Measurements from ENCODE around the gene CGAS. TPM values are rescaled to one million over a fixed set of nuclear protein-coding genes. Genes with fewer than 3 reads are reported as not detected.

CGAS gene
- total and polyA plus RNA-seq, 2 donors (not counting 1 experiment from before 2014, with no cell fraction given) = 5.1 to 20.0 TPM

DNA sequence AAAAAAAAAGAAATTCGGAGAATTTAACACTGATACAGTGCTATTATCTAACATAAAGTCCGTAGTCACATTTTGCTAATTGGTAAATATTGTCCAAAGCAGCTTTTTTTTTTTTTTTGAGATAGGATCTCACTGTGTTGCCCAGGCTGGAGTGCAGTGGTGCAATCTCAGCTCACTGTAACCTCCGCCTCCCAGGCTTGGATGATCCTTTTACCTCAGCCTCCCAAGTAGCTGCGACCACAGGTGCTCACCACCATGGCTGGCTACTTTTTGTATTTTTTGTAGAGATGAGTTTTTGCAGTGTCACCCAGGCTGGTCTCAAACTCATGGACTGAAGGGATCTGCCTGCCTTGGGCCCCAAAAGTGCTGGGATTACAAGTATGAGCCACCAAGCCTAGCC lies 25.3 kb upstream of the CGAS start:
- Histone ChIP-seq H3K9me3 (ENCODE audit: control extremely low read depth in 1 of 3, control insufficient read depth in 2 of 3, insufficient read depth in 1 of 3, low read length in 2 of 3) (no peaks in the 10 kb centered on the region), H3K27ac (ENCODE audit: low read length in 2 of 2) (no peak overlapping the region), H2AFZ (ENCODE audit: insufficient read depth, low read depth, low read length, poor library complexity, severe bottlenecking) (no peak overlapping the region), H3K27me3 (replicated peaks in 1 of 4; ENCODE audit: control extremely low read depth in 1 of 4, control insufficient read depth in 3 of 4, insufficient read depth in 4 of 4, low read length in 3 of 4) (no peaks in the 10 kb centered on the region), H3K9ac (ENCODE audit: low read length) (no peak overlapping the region), H3K4me3 (ENCODE audit: control extremely low read depth in 1 of 5, extremely low read depth in 1 of 5, insufficient read depth in 1 of 5, low read depth in 2 of 5, low read length in 4 of 5) (no peak overlapping the region), H3K4me1 (ENCODE audit: control insufficient read depth in 2 of 2, insufficient read depth in 2 of 2, low read length in 2 of 2) (peaks cover 0 to 3% of the 10 kb centered on the region in 2 donors), H4K20me1 (ENCODE audit: control insufficient read depth, insufficient read depth, low read length, poor library complexity, severe bottlenecking) (no peaks in the 10 kb centered on the region), H3K4me2 (replicated peaks; ENCODE audit: low read depth, low read length, poor library complexity, severe bottlenecking) (no peak overlapping the region), H3K36me3 (replicated peaks in 1 of 2; ENCODE audit: control extremely low read depth in 1 of 2, control insufficient read depth in 1 of 2, extremely low read depth in 1 of 2, insufficient read depth in 2 of 2, low read length in 1 of 2) (peaks cover 9 to 79% of the 10 kb centered on the region in 2 experiments), H3K79me2 (ENCODE audit: control insufficient read depth, insufficient read depth, low read length) (peaks cover 66% of the 10 kb centered on the region)
- no peak overlapping the region for H3K27ac Mint-ChIP-seq
- DNase-seq (no peak), ATAC-seq (ENCODE audit: low read depth) (no peak)
- no peak for TF ChIP-seq CTCF (IDR thresholded peaks at IDR 0.05)
- TF ChIP-seq EZH2 (IDR thresholded peaks at IDR 0.05; ENCODE audit: borderline replicate concordance, insufficient read depth, low read depth, low read length, poor library complexity, severe bottlenecking) = no peak
- intact Hi-C loops (cut with micrococcal nuclease) = no loop called here
- H3K4me1 Mint-ChIP-seq = peaks cover 4% of the 10 kb centered on the region
- no peak overlapping the region for H3K4me3 Mint-ChIP-seq
- H3K27me3 Mint-ChIP-seq = no peaks in the 10 kb centered on the region
- ChIA-PET CTCF (no interaction called here), POLR2A (interaction anchor here (0.6 kb wide), 1 partner anchor 27 kb away, joined by 3 read pairs; no protein-coding TSS in a partner anchor)
- H3K9me3 Mint-ChIP-seq (ENCODE audit: insufficient read depth) = no peaks in the 10 kb centered on the region
- WGBS (ENCODE audit: insufficient coverage) = no CpG with 5 or more reads among the region's 4 CpGs

DNA sequence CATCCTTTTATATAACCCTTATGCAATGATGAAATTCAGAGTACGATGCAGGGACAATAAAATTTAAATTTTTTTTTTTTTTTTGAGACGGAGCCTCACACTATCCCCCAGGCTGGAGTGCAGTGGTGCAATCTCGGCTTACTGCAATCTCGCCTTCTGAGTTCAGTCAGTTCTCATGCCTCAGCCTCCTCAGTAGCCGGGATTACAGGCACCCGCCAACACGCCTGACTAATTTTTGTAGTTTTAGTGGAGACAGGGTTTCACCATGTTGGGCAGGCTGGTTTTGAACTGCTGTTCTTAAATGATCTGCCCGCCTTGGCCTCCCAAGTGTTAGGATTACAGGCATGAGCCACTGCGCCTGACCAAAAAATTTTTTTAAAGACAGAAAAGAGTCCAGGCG lies 24.6 kb upstream of the CGAS start:
- Histone ChIP-seq H3K27me3 (replicated peaks in 1 of 4; ENCODE audit: control extremely low read depth in 1 of 4, control insufficient read depth in 3 of 4, insufficient read depth in 4 of 4, low read length in 3 of 4) (no peaks in the 10 kb centered on the region), H3K4me2 (replicated peaks; ENCODE audit: low read depth, low read length, poor library complexity, severe bottlenecking) (no peak overlapping the region), H4K20me1 (ENCODE audit: control insufficient read depth, insufficient read depth, low read length, poor library complexity, severe bottlenecking) (no peaks in the 10 kb centered on the region), H3K4me1 (ENCODE audit: control insufficient read depth in 2 of 2, insufficient read depth in 2 of 2, low read length in 2 of 2) (peaks cover under 1 to 8% of the 10 kb centered on the region in 2 donors), H3K9ac (ENCODE audit: low read length) (no peak overlapping the region), H3K79me2 (ENCODE audit: control insufficient read depth, insufficient read depth, low read length) (peaks cover 61% of the 10 kb centered on the region), H3K36me3 (replicated peaks in 1 of 2; ENCODE audit: control extremely low read depth in 1 of 2, control insufficient read depth in 1 of 2, extremely low read depth in 1 of 2, insufficient read depth in 2 of 2, low read length in 1 of 2) (peaks cover 9 to 72% of the 10 kb centered on the region in 2 experiments), H2AFZ (ENCODE audit: insufficient read depth, low read depth, low read length, poor library complexity, severe bottlenecking) (no peak overlapping the region), H3K9me3 (ENCODE audit: control extremely low read depth in 1 of 3, control insufficient read depth in 2 of 3, insufficient read depth in 1 of 3, low read length in 2 of 3) (no peaks in the 10 kb centered on the region), H3K27ac (ENCODE audit: low read length in 2 of 2) (no peak overlapping the region), H3K4me3 (ENCODE audit: control extremely low read depth in 1 of 5, extremely low read depth in 1 of 5, insufficient read depth in 1 of 5, low read depth in 2 of 5, low read length in 4 of 5) (no peak overlapping the region)
- no peak overlapping the region for H3K27ac Mint-ChIP-seq
- intact Hi-C loops (cut with micrococcal nuclease) = no loop called here
- CTCF ChIA-PET = interaction anchor here (0.7 kb wide), 1 partner anchor 19 kb away, joined by 3 read pairs; no protein-coding TSS in a partner anchor
- peaks cover 10% of the 10 kb centered on the region for H3K4me1 Mint-ChIP-seq
- no peak for TF ChIP-seq EZH2 (IDR thresholded peaks at IDR 0.05; ENCODE audit: borderline replicate concordance, insufficient read depth, low read depth, low read length, poor library complexity, severe bottlenecking)
- no peak for TF ChIP-seq CTCF (IDR thresholded peaks at IDR 0.05)
- no peak for DNase-seq
- WGBS (ENCODE audit: insufficient coverage) = 88% methylated on average over 6 of the region's 10 CpGs
- POLR2A ChIA-PET = interaction anchor here (0.6 kb wide), 1 partner anchor 37 kb away, joined by 3 read pairs; no protein-coding TSS in a partner anchor
- H3K4me3 Mint-ChIP-seq = no peak overlapping the region
- no peaks in the 10 kb centered on the region for H3K27me3 Mint-ChIP-seq
- ATAC-seq (ENCODE audit: low read depth) = no peak
- H3K9me3 Mint-ChIP-seq (ENCODE audit: insufficient read depth) = no peaks in the 10 kb centered on the region
